GM12878 (cell line): ENCODE measurements around the gene BSN. TPM values are rescaled to one million over a fixed set of nuclear protein-coding genes. Genes with fewer than 3 reads are reported as not detected.

Source experiments
- ATAC-seq: fragments of 200-7000 bp; cut with Tn5 transposase; 3 replicates; pipeline ENCODE4 v1.9.1; 2020; ENCODE audit warnings: mild to moderate bottlenecking, moderate library complexity
- BruUV-seq: library from RNA; stranded (reverse); fragments of 400-500 nt; replicated peaks from 2 replicates; lab custom pipeline; 2021; lab: Mats Ljungman, UMichigan
- CTCF ChIA-PET: fragments of 300-600 bp; sonication (Branson Sonifier 250); formaldehyde crosslinking; extraction: SDS; loops from one replicate; lab custom pipeline; 2021; ENCODE audit warnings: inconsistent platforms; lab: Yijun Ruan, JAX
- POLR2A ChIA-PET: fragments of 350-600 bp; formaldehyde crosslinking; extraction: SDS; loops from one replicate; lab custom pipeline; 2021; ENCODE audit warnings: inconsistent platforms; lab: Charles Lee
- RAD21 ChIA-PET: fragments of 300-600 bp; sonication (Branson Sonifier 250); formaldehyde crosslinking; loops from one replicate; lab custom pipeline; 2023; ENCODE audit warnings: antibody characterized with exemption; ENCODE audit not compliant: unreplicated experiment; lab: Charles Lee
- SMC1A ChIA-PET: fragments of 300-600 bp; sonication (Branson Sonifier 250); formaldehyde crosslinking; loops from one replicate; lab custom pipeline; 2023; ENCODE audit not compliant: unreplicated experiment, uncharacterized antibody; lab: Charles Lee
- DNase-seq: peaks from one replicate; pipeline ENCODE4 v3.0.0-alpha.2; 2011; ENCODE audit warnings: low read depth, low spot score
- FAIRE-seq: peaks from 3 replicates; lab custom pipeline; 2011; peaks lifted over from hg19 to GRCh38; lab: Jason Lieb, UNC
- H2AFZ ChIP-seq: 2 replicates; pipeline ENCODE4 v1.6.0; 2011; ENCODE audit warnings: low read depth, low read length, control low read depth; ENCODE audit not compliant: control insufficient read depth
- H3K27ac ChIP-seq: 2 replicates; pipeline ENCODE4 v1.5.1; 2011; ENCODE audit warnings: control low read depth; ENCODE audit not compliant: control insufficient read depth, insufficient read depth
- H3K27me3 ChIP-seq, 2 experiments: replicated peaks in 1 of 2; 2 replicates each; pipeline versions ENCODE4 v1.6.0 to v1.6.1; 2011; ENCODE audit warnings: low read length in 1 of 2; ENCODE audit not compliant: control insufficient read depth in 2 of 2, insufficient read depth in 2 of 2
- H3K36me3 ChIP-seq, 2 experiments: 2 replicates each; pipeline ENCODE4 v1.5.1; 2011; ENCODE audit warnings: low read length in 1 of 2; ENCODE audit not compliant: control insufficient read depth in 2 of 2, insufficient read depth in 2 of 2
- H3K4me1 ChIP-seq: 2 replicates; pipeline ENCODE4 v1.6.1; 2011; ENCODE audit warnings: mild to moderate bottlenecking, low read length, moderate library complexity, mixed read lengths; ENCODE audit not compliant: control insufficient read depth, insufficient read depth
- H3K4me2 ChIP-seq: 2 replicates; pipeline ENCODE4 v1.6.0; 2011; ENCODE audit warnings: control low read depth; ENCODE audit not compliant: control insufficient read depth, insufficient read depth
- H3K4me3 ChIP-seq: fragments of 200-600 bp; sonication (generic); 2 replicates; pipeline ENCODE4 v1.5.1; 2016
- H3K79me2 ChIP-seq: 2 replicates; pipeline ENCODE4 v1.6.0; 2011; ENCODE audit warnings: low read length; ENCODE audit not compliant: control insufficient read depth, insufficient read depth
- H3K9ac ChIP-seq: 2 replicates; pipeline ENCODE4 v1.8.0; 2011; ENCODE audit warnings: low read length, control low read depth, mixed read lengths; ENCODE audit not compliant: control insufficient read depth, insufficient read depth
- H3K9me3 ChIP-seq: replicated peaks from 3 replicates; pipeline ENCODE4 v1.5.1; 2011; ENCODE audit warnings: mild to moderate bottlenecking, low read length; ENCODE audit not compliant: control insufficient read depth, insufficient read depth
- H4K20me1 ChIP-seq: 2 replicates; pipeline ENCODE4 v1.6.0; 2011; ENCODE audit not compliant: control insufficient read depth, insufficient read depth
- BACH1 ChIP-seq: fragments of 450-650 bp; IDR thresholded peaks from 2 replicates; pipeline ENCODE4 v1.6.1; 2017; ENCODE audit warnings: mild to moderate bottlenecking, borderline replicate concordance
- ESRRA ChIP-seq: IDR thresholded peaks from 2 replicates; pipeline ENCODE4 v1.6.1; 2012; ENCODE audit warnings: mild to moderate bottlenecking, low read length, improper control_type of control experiment
- GATAD2B ChIP-seq: fragments of 450-650 bp; conservative IDR thresholded peaks from 2 replicates; pipeline ENCODE4 v1.6.1; 2017; ENCODE audit warnings: low read depth, mild to moderate bottlenecking, moderate library complexity
- MTA3 ChIP-seq: IDR thresholded peaks from 2 replicates; pipeline ENCODE4 v1.6.1; 2012; ENCODE audit warnings: low read length, inconsistent platforms, borderline replicate concordance
- MXI1 ChIP-seq: fragments of 150-350 bp; IDR thresholded peaks from 2 replicates; pipeline ENCODE4 v1.6.1; 2011; ENCODE audit warnings: low read depth, mild to moderate bottlenecking, inconsistent platforms, low read length, improper control_type of control experiment
- NKRF ChIP-seq: fragments of 450-650 bp; conservative IDR thresholded peaks from 2 replicates; pipeline ENCODE4 v1.6.1; 2017; ENCODE audit warnings: mild to moderate bottlenecking, moderate library complexity
- POLR2AphosphoS2 ChIP-seq: IDR thresholded peaks from 2 replicates; pipeline ENCODE4 v1.6.1; 2011; ENCODE audit warnings: low read depth, mild to moderate bottlenecking, low read length, improper control_type of control experiment, moderate library complexity
- POLR2AphosphoS5 ChIP-seq: IDR thresholded peaks from 2 replicates; pipeline ENCODE4 v1.6.1; 2011; ENCODE audit warnings: mild to moderate bottlenecking, low read length, inconsistent platforms
- RB1 ChIP-seq: fragments of 450-650 bp; formaldehyde crosslinking; IDR thresholded peaks from 2 replicates; pipeline ENCODE4 v1.6.1; 2017; ENCODE audit warnings: mild to moderate bottlenecking, borderline replicate concordance
- RCOR1 ChIP-seq: conservative IDR thresholded peaks from 2 replicates; pipeline ENCODE4 v1.6.1; 2012; ENCODE audit warnings: low read depth, low read length, improper control_type of control experiment
- SKIL ChIP-seq: fragments of 450-650 bp; IDR thresholded peaks from 2 replicates; pipeline ENCODE4 v1.6.1; 2017; ENCODE audit warnings: mild to moderate bottlenecking, low read depth, inconsistent platforms; ENCODE audit not compliant: poor library complexity, severe bottlenecking
- SMAD1 ChIP-seq: fragments of 450-650 bp; IDR thresholded peaks from 2 replicates; pipeline ENCODE4 v1.6.1; 2018; ENCODE audit warnings: mild to moderate bottlenecking, low read depth; ENCODE audit not compliant: partially characterized antibody
- TAF1 ChIP-seq: IDR thresholded peaks from 2 replicates; pipeline ENCODE4 v1.6.1; 2011; ENCODE audit warnings: mild to moderate bottlenecking, low read depth, low read length, borderline replicate concordance
- TCF3 ChIP-seq: IDR thresholded peaks from 2 replicates; pipeline ENCODE4 v1.6.1; 2012; ENCODE audit warnings: low read depth, mild to moderate bottlenecking, low read length, borderline replicate concordance; ENCODE audit not compliant: insufficient read depth
- WRNIP1 ChIP-seq: IDR thresholded peaks from 2 replicates; pipeline ENCODE4 v1.6.1; 2011; ENCODE audit warnings: low read depth, low read length, improper control_type of control experiment, borderline replicate concordance
- ZBED1 ChIP-seq: IDR thresholded peaks from 2 replicates; pipeline ENCODE4 v1.6.1; 2016; ENCODE audit warnings: borderline replicate concordance
- ZNF274 ChIP-seq: IDR thresholded peaks from one replicate; pipeline ENCODE4 v1.8.0; 2011; ENCODE audit not compliant: insufficient read length, insufficient read depth
- WGBS: methylation state at CpG from one replicate; pipeline ENCODE4 v1.1.6; 2016; ENCODE audit warnings: low lambda C conversion rate; ENCODE audit not compliant: insufficient replicate concordance, insufficient coverage; ENCODE audit errors: missing lambda C conversion rate; 5-methylcytosine and 5-hydroxymethylcytosine counted together
- in situ Hi-C: fragments of 300-500 bp; cut with MboI; formaldehyde crosslinking; loops from 9 replicates; pipeline ENCODE4 v1.14.3; 2018; ENCODE audit warnings: mixed read lengths
- intact Hi-C: fragments of 100-400 bp; cut with micrococcal nuclease; formaldehyde crosslinking; loops from one replicate; pipeline ENCODE4 v1.14.2; 2022; ENCODE audit not compliant: unreplicated experiment
- polyA plus RNA-seq, 11 experiments: library from polyadenylated mRNA; depleted of rRNA in 4 of 11; unstranded in 6 of 11; stranded (reverse) in 5 of 11; fragments of >200 nt; fragmentation: Nextera tagmentation in 4 of 11; fragmentation: Illumina TruSeq in 1 of 11; extraction: Ambion mirVana in 4 of 11; extraction: Trizol in 1 of 11; gene quantifications; 1 replicate in 1 of 11; 2 replicates in 10 of 11; pipeline versions ENCODE4 v1.2.1 to v1.2.3, GENCODE V29; 2011 to 2016; ENCODE audit warnings: inconsistent platforms in 2 of 11, missing spikeins in 2 of 11, low read depth in 1 of 11
- total RNA-seq, 4 experiments: library from RNA; depleted of rRNA in 3 of 4; stranded (reverse); fragments of >200 nt in 3 of 4; fragmentation: Illumina TruSeq in 1 of 4; extraction: Trizol in 1 of 4; gene quantifications; 2 replicates each; pipeline versions ENCODE4 v1.2.1 to v1.2.3, GENCODE V29; 2013 to 2021

Gene BSN
- total and polyA plus RNA-seq, 10 of the 15 experiments (the other 5 are each of a cell fraction or from before 2014, with no cell fraction given): under 0.01 to 0.19 (median 0.05) TPM; not detected in 1

GRCh38 chr3:49719214-49719884 lies 165.1 kb downstream of the BSN start, which contains the start of gene AMIGO3:
Gene AMIGO3 (minus strand): TSS chr3:49719684. CDS start chr3:49719465, 219 bp downstream.
- Histone ChIP-seq H3K9ac (peak within 1 kb of the TSS; percentile 30; the same call in 1 of the 2 replicates), H3K4me2 (peak within 1 kb of the TSS; percentile 95), H3K4me1 (peaks cover 15% of the 10 kb centered on the region), H2AFZ (peak within 1 kb of the TSS; percentile 51), H4K20me1 (no peaks in the 10 kb centered on the region), H3K9me3 (no peaks in the 10 kb centered on the region; the same call in 2 of the 3 replicates), H3K27me3 (no peaks in the 10 kb centered on the region), H3K79me2 (peaks cover 20% of the 10 kb centered on the region), H3K36me3 (peaks cover 3 to 9% of the 10 kb centered on the region in 2 experiments; a peak in 3 of 4 replicates), H3K27ac (peak within 1 kb of the TSS; percentile 24; the same call in 1 of the 2 replicates), H3K4me3 (peak within 1 kb of the TSS; percentile 60; the same call in 1 of the 2 replicates)
- RAD21 ChIA-PET: interaction anchor here (1.3 to 1.4 kb wide), 2 partner anchors 84 to 180 kb away, joined by 3 read pairs; partner anchors contain the start of gene INKA1
- POLR2A ChIA-PET: interaction anchor here (0.6 kb wide), 1 partner anchor 1908 kb away, joined by 5 read pairs; no protein-coding TSS in a partner anchor
- ATAC-seq (peak; percentile 78), DNase-seq (peak; percentile 40), FAIRE-seq (peak; percentile 92)
- 6% methylated on average over 50 of the region's 50 CpGs for WGBS
- BruUV-seq: no TSS peak
- intact Hi-C loops: no loop called here
- SMC1A ChIA-PET: no interaction called here
- CTCF ChIA-PET: interaction anchor here (0.5 to 1.9 kb wide), 7 partner anchors 43 to 253 kb away, joined by 3 to 8 read pairs (median 3); partner anchors contain the start of gene CDHR4
- in situ Hi-C loops: no loop called here
- TF ChIP-seq ZNF274 (no peak), WRNIP1 (no peak), ZBED1 (peak; percentile 42; the same call in 1 of the 2 replicates), SMAD1 (no peak), ESRRA (0 out of 2 replicates have a peak, but pooled peaks have one; percentile 13), NKRF (0 out of 2 replicates have a peak, but pooled peaks have one; percentile 32), GATAD2B (no peak; the same call in 1 of the 2 replicates), SKIL (no peak), BACH1 (peak; percentile 66; the same call in 1 of the 2 replicates), RB1 (peak; percentile 63; the same call in 1 of the 2 replicates), POLR2AphosphoS2 (peak; percentile 93; the same call in 1 of the 2 replicates), MXI1 (peak; percentile 39; the same call in 1 of the 2 replicates), POLR2AphosphoS5 (peak; percentile 82), MTA3 (peak; percentile 92; the same call in 1 of the 2 replicates), TAF1 (peak; percentile 46; the same call in 1 of the 2 replicates), TCF3 (peak; percentile 42; the same call in 1 of the 2 replicates), RCOR1 (no peak)
